Spleen (tissue), 11 donors: ENCODE results near the gene ETFB. TPM values are rescaled to one million over a fixed set of nuclear protein-coding genes. Genes with fewer than 3 reads are reported as not detected.
A peak's percentile ranks its signal among the peaks of the same experiment; 100 is the strongest.

Source experiments
- DNase-seq: peaks from one replicate; pipeline ENCODE4 v3.0.0-alpha.2; 2020
- H3K27ac ChIP-seq, 8 donors: fragments of 200-600 bp; sonication (generic) in 7 of 8; 1 replicate in 4 of 8; 2 replicates in 4 of 8; pipeline versions ENCODE4 v1.5.0 to v1.8.0; 2016 to 2021; ENCODE audit warnings: inconsistent platforms in 4 of 8, mild to moderate bottlenecking in 4 of 8, moderate library complexity in 1 of 8
- H3K27me3 ChIP-seq, 7 donors: fragments of 200-600 bp; sonication (generic) in 6 of 7; replicated peaks in 1 of 7; 1 replicate in 4 of 7; 2 replicates in 3 of 7; pipeline versions ENCODE4 v1.5.0 to v1.8.0; 2016 to 2021; ENCODE audit warnings: inconsistent platforms in 3 of 7, mild to moderate bottlenecking in 1 of 7
- H3K36me3 ChIP-seq, 6 donors: fragments of 200-600 bp; sonication (generic) in 5 of 6; 1 replicate in 4 of 6; 2 replicates in 2 of 6; pipeline versions ENCODE4 v1.5.0 to v1.8.0; 2016 to 2021; ENCODE audit warnings: inconsistent platforms in 2 of 6
- H3K4me1 ChIP-seq, 6 donors: fragments of 200-600 bp; sonication (generic) in 5 of 6; 1 replicate in 3 of 6; 2 replicates in 3 of 6; pipeline versions ENCODE4 v1.5.0 to v1.8.0; 2016 to 2021; ENCODE audit warnings: inconsistent platforms in 3 of 6
- H3K4me3 ChIP-seq, 8 donors: fragments of 200-600 bp; sonication (generic) in 7 of 8; 1 replicate in 4 of 8; 2 replicates in 4 of 8; pipeline versions ENCODE4 v1.5.0 to v1.8.0; 2016 to 2021; ENCODE audit warnings: inconsistent platforms in 4 of 8, mild to moderate bottlenecking in 4 of 8, moderate library complexity in 2 of 8
- H3K9me3 ChIP-seq, 8 donors: fragments of 200-600 bp; sonication (generic) in 7 of 8; 1 replicate in 4 of 8; 2 replicates in 4 of 8; pipeline versions ENCODE4 v1.5.0 to v1.8.0; 2016 to 2021; ENCODE audit warnings: inconsistent platforms in 4 of 8
- CTCF ChIP-seq, 11 experiments: fragments of 200-600 bp in 7 of 11; fragments of 450-650 bp in 4 of 11; sonication (generic) in 4 of 11; IDR thresholded peaks in 8 of 11; conservative IDR thresholded peaks in 3 of 11; 1 replicate in 7 of 11; 2 replicates in 4 of 11; pipeline versions ENCODE4 v1.4.0 to v1.8.0; 2016 to 2021; ENCODE audit warnings: antibody characterized with exemption in 11 of 11, inconsistent platforms in 4 of 11, mild to moderate bottlenecking in 1 of 11
- POLR2A ChIP-seq, 3 donors: fragments of 450-650 bp; IDR thresholded peaks; one replicate each; pipeline ENCODE4 v1.5.1; 2017; ENCODE audit warnings: antibody characterized with exemption in 3 of 3, mild to moderate bottlenecking in 1 of 3
- POLR2AphosphoS5 ChIP-seq, 3 donors: sonication (generic); formaldehyde crosslinking; IDR thresholded peaks; one replicate each; pipeline ENCODE4 v1.5.1; 2017; ENCODE audit warnings: antibody characterized with exemption in 3 of 3
- WGBS, 5 donors: extraction: QIAGEN DNeasy Blood & Tissue Kit in 3 of 5; methylation state at CpG; one replicate each; pipeline versions ENCODE4 v1.1.5 to v1.1.7; 2013 to 2018; 5-methylcytosine and 5-hydroxymethylcytosine counted together
- intact Hi-C: fragments of 100-400 bp; cut with DNase I; formaldehyde crosslinking; loops from one replicate; pipeline ENCODE4 v1.15.0; 2023; ENCODE audit warnings: low total_unique reads
- polyA plus RNA-seq, 3 donors: library from polyadenylated mRNA; stranded (reverse); fragments of 200-250 nt; gene quantifications; one replicate each; pipeline ENCODE4 v1.2.1, GENCODE V29; 2013
- total RNA-seq, 7 donors: library from RNA; depleted of rRNA in 3 of 7; stranded (reverse); fragments of >200 nt in 3 of 7; fragmentation: NEBNext Ultra II Directional in 4 of 7; extraction: Animal tissue kit (Norgen Biotek cat#: 25700) in 4 of 7; gene quantifications; one replicate each; pipeline versions ENCODE4 v1.1.0 to v1.2.1, GENCODE V29; 2016 to 2021
- donor health status: healthy with polysubstance abuse.
- donor health status: DM: no; HTN: no; CAD: no; lungs with moderate emphysema.
- donor health status: DM: no; HTN: no; CAD: no.
- donor health status: Bipolar disorder and iron deficiency.
- donor health status: healthy.
- donor health status: DM: no; HTN: no; CAD: no.
- donor health status: DM: yes; HTN: yes; CAD: no.

The ETFB gene
- total and polyA plus RNA-seq, 10 donors = 41.4 to 133 (median 71.0) TPM

DNA sequence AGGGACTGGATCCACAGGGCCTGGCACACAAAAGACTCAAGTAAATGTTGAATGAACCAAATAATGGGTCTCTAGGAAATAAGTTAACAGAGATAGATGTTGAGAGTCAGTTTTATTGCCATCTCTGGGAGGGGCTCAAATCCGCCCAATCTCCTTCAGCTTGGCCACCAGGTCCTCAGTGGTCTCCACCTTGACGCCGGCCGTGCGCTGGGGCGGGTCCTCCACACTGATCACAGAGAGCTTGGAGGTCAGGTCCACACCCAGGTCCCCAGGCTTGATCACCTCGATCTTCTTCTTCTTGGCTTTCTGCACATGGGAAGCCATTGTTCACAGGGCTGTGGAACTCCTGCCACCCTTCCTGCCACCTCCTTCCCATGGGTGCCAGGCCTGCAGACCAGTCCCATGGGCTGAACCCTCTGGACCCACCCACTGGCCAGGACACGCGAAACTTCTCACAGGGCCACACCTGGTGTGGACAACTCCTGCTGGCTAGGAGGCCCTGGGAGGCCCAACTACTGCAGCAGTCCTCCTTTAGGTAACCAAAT lies 21.0 kb downstream of the ETFB start:
- Histone ChIP-seq H3K27ac (peak overlapping the region in 6 of 8 donors; percentile 32 to 73 (median 60)), H3K4me3 (no peak overlapping the region), H3K27me3 (peaks cover 0 to 10% (median 0%) of the 10 kb centered on the region in 7 donors), H3K4me1 (peaks cover 0 to 43% (median 13%) of the 10 kb centered on the region in 6 donors), H3K9me3 (no peaks in the 10 kb centered on the region), H3K36me3 (peaks cover 0 to 59% (median 22%) of the 10 kb centered on the region in 6 donors)
- intact Hi-C loops = loop anchor here (10.0 kb wide), 1 partner anchor 50 kb away; the partner anchor contains the start of gene C19orf84
- 93 to 98% (median 96%) methylated on average over 9 of the region's 9 CpGs for WGBS, 5 donors
- no peak for DNase-seq
- TF ChIP-seq CTCF (IDR thresholded peaks at IDR 0.05 in 8 of 11, conservative IDR thresholded peaks at IDR 0.05 in 3 of 11) = no peak
- no peak for TF ChIP-seq POLR2AphosphoS5 (IDR thresholded peaks at IDR 0.05)
- no peak for TF ChIP-seq POLR2A (IDR thresholded peaks at IDR 0.05)

- no peaks in the 10 kb centered on the region for H3K9me3 ChIP-seq
- peaks cover 0 to 37% (median 18%) of the 10 kb centered on the region in 6 donors for H3K36me3 ChIP-seq
- H3K27ac ChIP-seq = peak overlapping the region in 2 of 8 donors; percentile 7 to 33
- DNase-seq = no peak
- peaks cover 9 to 63% (median 30%) of the 10 kb centered on the region in 6 donors for H3K4me1 ChIP-seq
- H3K27me3 ChIP-seq = peaks cover 0 to 12% (median 0%) of the 10 kb centered on the region in 7 donors
- intact Hi-C loops = loop anchor here (10.0 kb wide), 1 partner anchor 52 kb away; the partner anchor contains the start of gene C19orf84
- TF ChIP-seq POLR2AphosphoS5 (IDR thresholded peaks at IDR 0.05) (no peak), CTCF (IDR thresholded peaks at IDR 0.05 in 8 of 11, conservative IDR thresholded peaks at IDR 0.05 in 3 of 11) (no peak), POLR2A (IDR thresholded peaks at IDR 0.05) (no peak)
- 52 to 62% (median 60%) methylated on average over 9 of the region's 9 CpGs for WGBS, 5 donors
- no peak overlapping the region for H3K4me3 ChIP-seq
These were observed 23.3 kb downstream of the ETFB start for GRCh38 chr19:51342631-51343569.

- H3K4me1 ChIP-seq = peaks cover 9 to 63% (median 30%) of the 10 kb centered on the region in 6 donors
- H3K36me3 ChIP-seq = peaks cover 0 to 28% (median 13%) of the 10 kb centered on the region in 6 donors
- no peak within 1 kb of the TSS for H3K4me3 ChIP-seq
- DNase-seq = no peak
- peaks cover 0 to 12% (median 0%) of the 10 kb centered on the region in 7 donors for H3K27me3 ChIP-seq
- no peaks in the 10 kb centered on the region for H3K9me3 ChIP-seq
- H3K27ac ChIP-seq = peak within 1 kb of the TSS in 2 of 8 donors; percentile 7 to 33
- TF ChIP-seq POLR2A (IDR thresholded peaks at IDR 0.05) = no peak
- intact Hi-C loops = loop anchor here (10.0 kb wide), 1 partner anchor 53 kb away; the partner anchor contains the start of gene C19orf84
- WGBS, 5 donors = 58 to 71% (median 58%) methylated on average over 3 of the region's 3 CpGs
These were observed 24.1 kb downstream of the ETFB start, which contains the start of gene VSIG10L for GRCh38 chr19:51341976-51342580. TSS of gene VSIG10L (minus strand) at chr19:51342139. CDS start at chr19:51342124, 15 bp downstream.

DNA sequence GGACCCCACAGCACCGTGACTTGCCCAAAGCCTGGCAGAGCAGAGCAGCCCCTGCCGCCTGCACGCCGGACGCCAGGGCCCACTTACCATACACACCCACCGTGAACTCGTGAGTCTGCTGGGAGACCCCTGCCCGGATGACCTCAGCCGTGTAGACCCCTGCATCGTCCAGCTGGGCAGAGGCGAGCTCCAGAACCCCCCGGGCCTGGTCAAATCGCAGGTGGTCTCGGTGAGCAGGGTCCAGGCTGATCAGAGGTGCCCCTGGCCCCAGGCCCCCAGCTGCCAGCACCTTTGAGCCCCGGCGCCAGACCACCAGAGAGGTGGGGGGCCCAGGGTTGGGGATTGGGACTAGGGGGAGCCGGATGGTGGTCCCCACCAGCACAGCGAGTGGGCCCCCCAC lies 25.1 kb downstream of the ETFB start:
- Histone ChIP-seq H3K27me3 (peaks cover 0 to 12% (median 0%) of the 10 kb centered on the region in 7 donors), H3K4me3 (no peak overlapping the region), H3K4me1 (peaks cover 9 to 63% (median 30%) of the 10 kb centered on the region in 6 donors), H3K27ac (peak overlapping the region in 1 of 8 donors; percentile 7), H3K36me3 (peaks cover 0 to 18% (median 9%) of the 10 kb centered on the region in 6 donors), H3K9me3 (no peaks in the 10 kb centered on the region)
- intact Hi-C loops = loop anchor here (10.0 kb wide), 1 partner anchor 54 kb away; the partner anchor contains the start of gene C19orf84
- WGBS, 5 donors = 92 to 96% (median 94%) methylated on average over 17 to 18 of the region's 18 CpGs
- DNase-seq = no peak
- TF ChIP-seq POLR2AphosphoS5 (IDR thresholded peaks at IDR 0.05) (no peak), CTCF (IDR thresholded peaks at IDR 0.05 in 8 of 11, conservative IDR thresholded peaks at IDR 0.05 in 3 of 11) (no peak), POLR2A (IDR thresholded peaks at IDR 0.05) (no peak)
